GM18498 (cell line): ENCODE data around the gene GPALPP1.
"Not testable (repeated sequence)": the region's sequence is repeated elsewhere in the genome, so short reads cannot be mapped to it uniquely, and the experiment has no call there.

Experiments used
- ATAC-seq: cut with Tn5 transposase; IDR thresholded peaks from one replicate; pipeline ENCODE4 v1.9.1; 2021; ENCODE audit warnings: mild to moderate bottlenecking, moderate library complexity; ENCODE audit not compliant: unreplicated experiment

Gene GPALPP1

GRCh38 chr13:45004096-45004495, 14.8 kb downstream of the GPALPP1 start:
- no peak for ATAC-seq

GRCh38 chr13:45007225-45007624, 17.9 kb downstream of the GPALPP1 start:
- ATAC-seq: no peak

GRCh38 chr13:45007823-45008222, 18.5 kb downstream of the GPALPP1 start:
- no peak for ATAC-seq

- ATAC-seq: no peak
These were observed 21.9 kb downstream of the GPALPP1 start for GRCh38 chr13:45011198-45011597.

- ATAC-seq: no peak
These were observed 26.0 kb downstream of the GPALPP1 start for GRCh38 chr13:45015300-45015699.

GRCh38 chr13:45016792-45017425, 27.6 kb downstream of the GPALPP1 start:
- ATAC-seq: no peak

GRCh38 chr13:45019981-45020380, 30.6 kb downstream of the GPALPP1 start:
- not testable (repeated sequence) for ATAC-seq

- no peak for ATAC-seq
These were observed 31.9 kb downstream of the GPALPP1 start for GRCh38 chr13:45021250-45021649.

GRCh38 chr13:45024847-45025246, 35.5 kb downstream of the GPALPP1 start:
- no peak for ATAC-seq

GRCh38 chr13:45034342-45034741, 45.0 kb downstream of the GPALPP1 start:
- ATAC-seq: no peak

- no peak for ATAC-seq
These were observed 46.9 kb downstream of the GPALPP1 start for GRCh38 chr13:45036206-45036605.

GRCh38 chr13:45040173-45040572, 50.8 kb downstream of the GPALPP1 start:
- ATAC-seq: no peak

- ATAC-seq: no peak
These were observed 51.3 kb downstream of the GPALPP1 start for GRCh38 chr13:45040622-45041021.

- ATAC-seq: no peak
These were observed 53.2 kb downstream of the GPALPP1 start for GRCh38 chr13:45042539-45042938.

- ATAC-seq: no peak
These were observed 57.1 kb downstream of the GPALPP1 start for GRCh38 chr13:45046445-45046844.

- peak; percentile 78 for ATAC-seq
These were observed 58.3 kb downstream of the GPALPP1 start for GRCh38 chr13:45047394-45048310.

- no peak for ATAC-seq
These were observed 59.6 kb downstream of the GPALPP1 start for GRCh38 chr13:45048890-45049407.

- no peak for ATAC-seq
These were observed 60.1 kb downstream of the GPALPP1 start for GRCh38 chr13:45049478-45049877.

- ATAC-seq: no peak
These were observed 62.0 kb downstream of the GPALPP1 start for GRCh38 chr13:45051315-45051714.

- ATAC-seq: peak; percentile 80
These were observed 66.0 kb downstream of the GPALPP1 start for GRCh38 chr13:45055198-45055901.

GRCh38 chr13:45055902-45056648, 66.7 kb downstream of the GPALPP1 start:
- peak; percentile 17 for ATAC-seq
